BLaER1 (cell line): ENCODE results near the gene BFAR.
"Not testable (repeated sequence)": the region's sequence is repeated elsewhere in the genome, so short reads cannot be mapped to it uniquely, and the experiment has no call there.

Experiments used
- H3K27ac ChIP-seq: shearing (Covaris generic); formaldehyde crosslinking; 2 replicates; pipeline ENCODE4 v1.8.1; 2022
- H3K27me3 ChIP-seq: shearing (Covaris generic); formaldehyde crosslinking; 2 replicates; pipeline ENCODE4 v1.8.1; 2022
- H3K36me3 ChIP-seq: shearing (Covaris generic); formaldehyde crosslinking; 2 replicates; pipeline ENCODE4 v1.8.1; 2022
- H3K4me1 ChIP-seq: shearing (Covaris generic); formaldehyde crosslinking; 2 replicates; pipeline ENCODE4 v1.8.1; 2022
- H3K4me2 ChIP-seq: shearing (Covaris generic); formaldehyde crosslinking; 2 replicates; pipeline ENCODE4 v1.8.1; 2022
- H3K4me3 ChIP-seq: shearing (Covaris generic); formaldehyde crosslinking; 2 replicates; pipeline ENCODE4 v1.8.1; 2022
- H3K9ac ChIP-seq: shearing (Covaris generic); formaldehyde crosslinking; 2 replicates; pipeline ENCODE4 v1.8.1; 2022
- H3K9me3 ChIP-seq: shearing (Covaris generic); formaldehyde crosslinking; 2 replicates; pipeline ENCODE4 v1.8.1; 2022
- H4K20me1 ChIP-seq: shearing (Covaris generic); formaldehyde crosslinking; 2 replicates; pipeline ENCODE4 v1.8.1; 2022
- Cebpa-rat ChIP-seq: shearing (Covaris generic); IDR thresholded peaks from 2 replicates; pipeline ENCODE4 v1.8.1; 2022

The BFAR gene

GRCh38 chr16:14682121-14682520 lies 49.4 kb downstream of the BFAR start:
- H3K9ac ChIP-seq = no peak overlapping the region
- 0 out of 2 replicates have a peak, but pooled peaks cover 3% of the 10 kb centered on the region for H3K4me1 ChIP-seq
- H4K20me1 ChIP-seq = no peaks in the 10 kb centered on the region
- H3K4me3 ChIP-seq = no peak overlapping the region
- H3K9me3 ChIP-seq = no peaks in the 10 kb centered on the region
- H3K27ac ChIP-seq = no peak overlapping the region
- H3K36me3 ChIP-seq = no peaks in the 10 kb centered on the region
- no peak for TF ChIP-seq Cebpa-rat
- H3K4me2 ChIP-seq = no peak overlapping the region
- H3K27me3 ChIP-seq = no peaks in the 10 kb centered on the region

- not testable (repeated sequence) for H3K27ac ChIP-seq, H3K4me1 ChIP-seq, H3K4me2 ChIP-seq, H3K36me3 ChIP-seq, H3K4me3 ChIP-seq, H3K9me3 ChIP-seq, H4K20me1 ChIP-seq, H3K9ac ChIP-seq, H3K27me3 ChIP-seq
These were observed 53.4 kb downstream of the BFAR start for GRCh38 chr16:14685870-14686793.

DNA sequence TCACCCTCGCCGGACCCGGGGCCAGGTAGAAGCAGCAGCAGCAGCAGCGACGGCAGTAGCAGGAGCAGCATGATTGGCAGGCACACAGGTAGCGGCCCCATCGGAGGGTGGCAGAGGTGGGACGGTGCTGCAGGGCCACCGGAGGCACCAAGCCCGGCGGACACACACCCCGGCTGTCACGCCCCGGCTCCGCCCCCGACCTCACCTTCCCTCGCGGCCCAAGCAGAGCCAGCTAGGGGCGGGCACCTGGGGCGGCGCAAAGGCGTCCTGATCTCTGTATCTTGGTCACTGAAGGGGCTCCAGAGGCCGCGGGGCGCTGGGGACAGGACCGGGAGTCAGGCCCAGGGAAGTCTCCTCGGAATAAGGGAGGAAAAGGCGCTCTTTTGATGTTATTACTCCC lies 61.4 kb downstream of the BFAR start, which contains the start of gene PLA2G10:
Gene PLA2G10 (minus strand): TSS at position 180 of the 400 bp plus-strand sequence. CDS start 79 bp downstream, at position 101.
- H3K4me1 ChIP-seq, H4K20me1 ChIP-seq, H3K9ac ChIP-seq, H3K4me3 ChIP-seq, H3K4me2 ChIP-seq, H3K27me3 ChIP-seq, H3K27ac ChIP-seq, H3K36me3 ChIP-seq, H3K9me3 ChIP-seq: not testable (repeated sequence)

GRCh38 chr16:14701859-14702258 lies 69.1 kb downstream of the BFAR start:
- H3K27me3 ChIP-seq, H3K9ac ChIP-seq, H3K9me3 ChIP-seq, H3K27ac ChIP-seq, H4K20me1 ChIP-seq, H3K36me3 ChIP-seq, H3K4me2 ChIP-seq, H3K4me1 ChIP-seq, H3K4me3 ChIP-seq: not testable (repeated sequence)

DNA sequence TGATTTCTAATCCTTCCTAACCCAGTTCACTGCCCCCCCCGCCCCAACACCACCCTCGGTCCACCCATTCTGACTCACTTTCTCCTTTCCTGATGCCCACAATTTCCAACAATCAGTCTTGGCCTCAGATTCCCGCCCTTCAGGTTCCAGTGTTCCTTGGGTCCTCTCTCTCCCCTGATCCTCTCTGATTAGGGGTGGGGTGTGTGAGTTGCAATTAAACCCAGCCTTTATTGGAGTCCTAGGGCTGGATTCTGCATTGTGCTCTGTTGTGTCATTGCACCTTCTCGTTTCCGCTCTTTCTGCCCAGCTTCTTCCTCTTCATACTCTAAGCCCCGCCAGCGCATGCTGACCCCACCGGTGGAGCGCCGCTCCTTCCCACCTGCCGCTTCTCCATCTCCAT lies 69.9 kb downstream of the BFAR start:
- not testable (repeated sequence) for H3K9ac ChIP-seq, H3K27me3 ChIP-seq, H3K27ac ChIP-seq, H3K4me1 ChIP-seq, H3K4me2 ChIP-seq, H3K36me3 ChIP-seq, H3K4me3 ChIP-seq, H3K9me3 ChIP-seq, H4K20me1 ChIP-seq

DNA sequence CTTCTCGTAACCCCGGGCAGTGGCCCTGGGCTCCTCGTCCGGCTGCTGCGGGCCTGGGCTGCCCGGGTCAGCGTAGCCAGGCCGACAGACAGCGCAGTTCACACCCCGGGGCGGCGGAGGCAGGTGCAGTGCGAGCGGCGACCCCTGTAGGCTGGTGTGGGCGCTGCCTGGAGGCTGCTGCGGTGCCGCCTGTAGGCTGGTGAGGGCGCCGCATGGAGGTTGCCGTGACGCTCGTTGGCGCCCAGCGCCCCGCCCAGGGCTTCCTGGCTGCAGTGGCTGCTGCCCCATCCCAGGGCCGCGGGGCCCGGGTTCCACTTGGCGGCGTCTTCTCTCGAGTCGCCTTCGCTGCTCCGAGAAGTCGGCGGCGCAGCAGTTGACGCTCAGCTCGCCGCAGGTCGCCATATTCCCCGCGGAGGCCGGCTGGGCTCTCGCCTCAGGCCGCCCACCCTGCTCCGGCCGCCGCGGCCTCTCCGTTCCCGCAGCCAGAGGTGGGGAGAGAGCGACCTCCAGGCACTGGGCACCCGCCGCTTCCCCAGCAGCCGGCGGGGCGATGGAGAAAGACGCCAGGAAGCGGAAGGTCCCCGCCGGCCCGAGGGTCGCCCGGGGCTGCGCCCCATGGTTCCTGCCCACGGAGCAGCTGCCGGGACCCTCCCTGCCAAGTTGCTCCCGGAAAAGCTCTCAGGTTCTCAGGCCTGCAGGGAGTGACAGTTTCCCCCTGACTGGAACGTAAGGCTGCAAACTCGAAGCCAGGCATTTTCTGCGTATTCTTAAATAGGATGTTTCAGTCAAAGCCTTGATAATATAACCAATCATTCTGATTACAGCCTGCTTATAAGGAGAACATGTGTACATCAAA lies 70.6 kb downstream of the BFAR start, which contains the start of gene NPIPA3:
Gene NPIPA3 (plus strand): TSS at position 256 of the 856 bp plus-strand sequence. CDS start 5,533 bp downstream, outside the sequence.
- H4K20me1 ChIP-seq, H3K36me3 ChIP-seq, H3K27me3 ChIP-seq, H3K4me2 ChIP-seq, H3K27ac ChIP-seq, H3K4me1 ChIP-seq, H3K9me3 ChIP-seq, H3K9ac ChIP-seq, H3K4me3 ChIP-seq: not testable (repeated sequence)
